GM12872 (cell line): Measurements from ENCODE around the gene FOSL2.

Experiments used
- CTCF ChIP-seq: IDR thresholded peaks from 3 replicates; pipeline ENCODE4 v1.5.1; 2011; ENCODE audit warnings: low read depth, mild to moderate bottlenecking, low read length, moderate library complexity; ENCODE audit not compliant: insufficient read depth

FOSL2 gene

GRCh38 chr2:28394997-28395333 is 2.3 kb downstream of the FOSL2 start:
- TF ChIP-seq CTCF = no peak

GRCh38 chr2:28395334-28396061 is 2.8 kb downstream of the FOSL2 start:
- no peak for TF ChIP-seq CTCF

GRCh38 chr2:28397043-28397381 is 4.4 kb downstream of the FOSL2 start:
- no peak for TF ChIP-seq CTCF

- TF ChIP-seq CTCF = no peak
Observed at GRCh38 chr2:28398101-28398834, 5.6 kb downstream of the FOSL2 start.

- TF ChIP-seq CTCF = no peak
Observed at GRCh38 chr2:28399289-28399688, 6.6 kb downstream of the FOSL2 start.

- no peak for TF ChIP-seq CTCF
Observed at GRCh38 chr2:28399956-28400355, 7.3 kb downstream of the FOSL2 start.

- TF ChIP-seq CTCF = no peak
Observed at GRCh38 chr2:28400419-28400818, 7.8 kb downstream of the FOSL2 start.
